LNCAP (cell line): ENCODE measurements around the gene C10orf53.

Experiments used
- TF ChIP-seq, protein P1 (sequence below): fragments of 450-650 bp; IDR thresholded peaks from 2 replicates; pipeline ENCODE4 v1.5.1; 2017; ENCODE audit warnings: mild to moderate bottlenecking

C10orf53 gene

DNA sequence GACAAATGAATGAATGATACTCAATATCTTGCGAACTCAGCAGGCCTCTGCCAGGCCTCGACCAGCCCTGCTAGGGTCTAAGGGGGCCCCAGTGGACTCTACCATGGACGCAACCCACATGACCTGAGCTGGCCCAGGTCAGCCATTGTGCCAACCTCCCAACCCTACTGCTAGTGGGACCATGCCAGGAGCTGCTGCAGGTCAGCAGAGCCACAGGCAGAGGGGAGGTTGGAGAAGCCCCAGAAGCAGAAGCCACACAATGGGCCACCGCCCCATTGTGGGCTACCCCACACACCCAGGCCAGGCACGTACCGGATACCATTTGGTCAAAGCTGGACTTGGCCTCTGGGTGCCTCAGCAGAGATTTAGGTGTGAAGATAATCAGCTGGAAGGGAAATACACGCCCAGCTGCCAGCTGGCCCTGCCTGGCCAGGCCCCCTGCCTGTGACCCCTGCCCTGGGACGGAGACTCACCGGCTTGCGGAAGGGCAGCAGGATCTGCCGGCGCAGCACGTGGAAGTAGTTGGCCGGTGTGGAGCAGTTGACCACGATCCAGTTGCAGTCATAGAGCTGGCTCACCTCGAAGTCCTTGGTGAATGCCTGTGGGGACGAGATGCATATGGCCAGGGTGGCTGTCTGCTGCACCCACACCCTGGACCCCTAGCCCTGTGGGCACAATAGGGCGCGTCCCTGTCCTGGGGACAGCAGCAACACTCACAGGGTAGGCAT is 58.2 kb downstream of the C10orf53 start:
- TF ChIP-seq, protein P1, sequence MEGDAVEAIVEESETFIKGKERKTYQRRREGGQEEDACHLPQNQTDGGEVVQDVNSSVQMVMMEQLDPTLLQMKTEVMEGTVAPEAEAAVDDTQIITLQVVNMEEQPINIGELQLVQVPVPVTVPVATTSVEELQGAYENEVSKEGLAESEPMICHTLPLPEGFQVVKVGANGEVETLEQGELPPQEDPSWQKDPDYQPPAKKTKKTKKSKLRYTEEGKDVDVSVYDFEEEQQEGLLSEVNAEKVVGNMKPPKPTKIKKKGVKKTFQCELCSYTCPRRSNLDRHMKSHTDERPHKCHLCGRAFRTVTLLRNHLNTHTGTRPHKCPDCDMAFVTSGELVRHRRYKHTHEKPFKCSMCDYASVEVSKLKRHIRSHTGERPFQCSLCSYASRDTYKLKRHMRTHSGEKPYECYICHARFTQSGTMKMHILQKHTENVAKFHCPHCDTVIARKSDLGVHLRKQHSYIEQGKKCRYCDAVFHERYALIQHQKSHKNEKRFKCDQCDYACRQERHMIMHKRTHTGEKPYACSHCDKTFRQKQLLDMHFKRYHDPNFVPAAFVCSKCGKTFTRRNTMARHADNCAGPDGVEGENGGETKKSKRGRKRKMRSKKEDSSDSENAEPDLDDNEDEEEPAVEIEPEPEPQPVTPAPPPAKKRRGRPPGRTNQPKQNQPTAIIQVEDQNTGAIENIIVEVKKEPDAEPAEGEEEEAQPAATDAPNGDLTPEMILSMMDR, result no peak

DNA sequence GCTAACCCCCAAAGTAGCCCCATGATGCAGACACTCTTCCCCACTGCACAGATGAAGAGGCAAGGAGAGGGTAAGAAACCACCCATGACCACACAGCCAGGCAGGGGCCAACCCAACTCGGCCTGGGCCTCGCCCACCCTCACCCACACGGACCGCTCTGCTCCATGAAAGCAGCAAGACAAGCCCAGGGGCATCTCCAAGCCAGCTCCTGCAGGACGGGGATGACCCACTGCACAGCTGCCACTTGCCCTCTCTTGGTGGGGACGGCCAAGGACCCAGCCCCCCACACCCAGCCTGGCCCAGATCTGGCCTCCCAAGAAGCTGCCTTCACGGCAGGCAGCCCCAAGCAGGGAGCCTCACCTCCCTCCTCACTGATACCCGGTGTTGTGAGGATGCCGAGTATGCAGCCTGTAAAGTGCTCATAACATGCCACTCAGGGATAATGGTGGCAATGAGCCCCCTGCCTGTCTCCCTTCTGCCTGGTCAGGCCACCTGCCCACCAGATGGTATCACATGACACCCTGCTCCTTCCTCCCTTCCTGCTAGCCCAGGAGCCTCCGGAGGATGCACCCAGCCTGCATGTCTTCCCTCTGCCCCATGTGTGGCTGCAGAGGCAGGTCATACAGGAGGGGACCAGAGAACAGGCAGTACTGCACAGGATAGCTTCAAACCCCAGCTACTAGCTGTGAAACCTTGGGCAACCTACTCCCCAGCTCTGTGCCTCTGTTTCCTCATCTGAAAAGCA is 59.3 kb downstream of the C10orf53 start:
- TF ChIP-seq, protein P1, result no peak

DNA sequence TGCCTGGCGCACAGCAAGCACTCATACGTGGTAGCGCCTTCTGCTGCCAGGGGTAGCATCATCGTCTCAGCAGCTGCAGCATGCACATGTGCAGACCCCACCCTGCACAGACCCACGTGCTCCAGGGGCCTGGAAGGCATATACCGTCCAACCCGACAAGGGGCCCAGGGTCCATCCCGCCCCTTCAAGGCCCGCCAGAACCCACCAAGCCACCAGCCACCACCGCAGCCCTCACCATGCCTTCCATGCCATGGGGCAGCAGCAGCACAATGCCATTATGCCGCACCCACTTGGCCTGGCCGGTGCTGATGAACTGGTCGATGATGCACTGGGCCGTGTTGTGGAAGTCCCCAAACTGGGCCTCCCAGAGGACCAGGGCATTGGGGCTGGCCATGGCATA is 60.0 kb downstream of the C10orf53 start:
- TF ChIP-seq, protein P1, result no peak

DNA sequence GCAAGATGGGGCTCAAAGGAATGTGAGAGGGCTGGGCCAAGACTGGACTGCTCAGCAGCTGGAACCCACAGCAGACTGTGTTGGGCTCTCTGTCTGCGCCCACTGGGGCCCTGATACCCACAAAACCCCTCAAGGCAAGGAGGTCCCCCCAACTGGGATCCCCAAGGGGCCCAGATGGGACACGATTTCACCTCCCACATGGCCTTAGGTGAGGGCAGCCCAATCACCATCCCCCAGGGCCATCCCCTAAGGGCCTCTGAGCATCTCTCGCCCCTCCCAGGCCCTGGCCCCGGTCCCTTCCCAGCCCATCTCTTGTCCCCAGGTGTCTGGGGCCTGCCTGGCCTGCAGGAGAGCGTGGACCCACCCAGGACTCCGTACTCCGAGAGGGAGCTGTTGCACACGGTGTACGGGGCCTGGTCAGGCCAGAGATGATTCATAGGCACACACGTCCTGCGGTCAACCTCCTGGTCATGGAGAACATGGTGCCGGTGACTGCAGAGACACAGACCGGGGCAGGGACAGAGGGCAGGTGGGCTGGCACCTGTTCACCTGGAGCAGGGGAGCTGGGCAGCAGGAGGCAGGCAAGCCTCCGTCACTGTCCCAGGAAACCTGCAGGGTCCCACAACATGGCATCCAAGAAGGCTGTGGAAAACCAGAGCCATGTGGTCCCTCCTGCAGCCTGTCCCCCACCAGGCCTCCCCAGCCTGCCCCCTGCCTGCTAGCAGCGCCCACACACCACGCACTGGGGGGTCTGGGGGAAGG is 61.1 kb downstream of the C10orf53 start:
- TF ChIP-seq, protein P1, result no peak

DNA sequence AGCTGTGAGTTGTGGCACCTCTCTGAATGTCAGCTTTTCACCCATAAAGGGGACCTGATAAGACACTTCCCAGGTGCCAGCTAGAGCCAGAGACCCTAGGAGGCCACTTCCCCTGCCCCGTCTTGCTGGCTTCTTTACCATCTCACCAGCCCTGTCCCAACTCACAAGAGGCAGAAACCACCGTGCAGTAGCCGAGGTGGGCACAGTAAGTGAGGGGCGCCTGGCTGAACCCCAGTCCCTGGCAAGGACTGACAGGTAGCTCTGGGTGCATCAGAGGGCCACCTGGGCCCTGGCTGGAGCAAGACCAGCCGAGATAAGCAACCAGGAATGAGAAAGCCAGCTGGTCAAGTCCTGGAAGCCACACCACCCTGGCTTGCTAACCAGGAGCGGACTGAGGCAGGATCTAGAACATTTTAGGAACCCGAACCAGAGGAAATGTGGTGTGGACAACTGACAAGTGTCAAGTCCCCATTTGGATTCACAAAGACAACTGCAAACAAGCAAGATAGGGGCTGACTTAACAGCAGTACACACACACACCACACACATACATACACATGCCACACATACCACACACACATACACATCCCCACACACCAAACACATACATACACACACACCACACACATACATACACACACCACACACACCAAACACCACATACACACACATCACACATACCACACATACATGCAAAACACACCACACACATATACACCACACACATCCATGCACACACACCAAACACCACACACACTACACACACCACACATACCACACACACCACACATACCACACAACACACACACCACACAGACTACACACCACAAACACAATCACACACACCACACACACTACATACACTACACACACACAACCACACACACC is 61.9 kb downstream of the C10orf53 start:
- TF ChIP-seq, protein P1, result no peak

DNA sequence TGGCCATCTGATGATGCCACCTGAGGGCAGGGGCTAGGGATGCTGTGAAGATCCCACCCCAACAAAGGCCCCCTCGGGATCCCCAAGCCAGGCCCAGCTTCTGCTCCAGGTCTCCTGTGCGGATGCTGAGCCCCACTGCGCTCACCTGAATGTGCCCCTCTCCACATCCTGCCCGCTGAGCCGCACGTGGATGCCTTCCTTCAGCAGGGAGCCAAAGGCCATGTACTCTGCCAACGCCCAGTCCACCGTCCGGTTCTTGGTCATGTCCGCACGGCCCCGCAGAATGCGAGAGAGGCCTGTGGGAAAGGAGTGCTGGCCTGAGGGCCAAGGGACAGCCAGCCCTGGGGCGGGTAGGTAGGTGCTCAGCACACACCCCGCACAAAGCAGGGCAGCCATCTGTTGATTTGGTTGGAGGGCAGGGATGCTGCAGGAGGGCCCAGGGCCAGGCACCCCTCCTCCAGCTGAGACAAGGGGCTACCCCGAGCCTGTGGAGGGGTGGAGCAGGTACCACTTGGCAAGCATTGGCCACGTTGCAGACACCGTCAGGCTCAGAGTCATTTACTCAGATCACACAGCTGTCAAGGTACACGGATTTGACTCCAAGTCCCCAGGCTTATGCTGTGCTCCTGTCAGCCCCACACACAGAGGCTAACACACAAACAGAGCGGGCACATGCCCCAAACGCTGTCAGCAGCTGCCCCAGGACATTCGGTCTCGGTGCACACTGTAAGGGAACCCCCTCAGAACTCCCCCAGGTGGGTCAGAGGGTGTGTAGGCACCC is 63.4 kb downstream of the C10orf53 start:
- TF ChIP-seq, protein P1, result no peak
